Renal cortical epithelial cell (primary cell): ENCODE results near the gene OR51V1. TPM values are rescaled to one million over a fixed set of nuclear protein-coding genes. Genes with fewer than 3 reads are reported as not detected.
A peak's percentile ranks its signal among the peaks of the same experiment; 100 is the strongest.

ENCODE experiments used
- DNase-seq: peaks from one replicate; pipeline ENCODE4 v3.0.0-alpha.2; 2011; ENCODE audit warnings: low read depth
- total RNA-seq: library from RNA; depleted of rRNA; stranded (reverse); fragments of >200 nt; gene quantifications from 2 replicates; pipeline ENCODE4 v1.2.3, GENCODE V29; 2014

Gene OR51V1
- total RNA-seq, 1 donor from 2014 or later = not detected

GRCh38 chr11:5231111-5231510 lies 30.6 kb upstream of the OR51V1 start:
- DNase-seq = no peak

- DNase-seq = no peak
These were observed 29.8 kb upstream of the OR51V1 start for GRCh38 chr11:5230266-5230665.

GRCh38 chr11:5229796-5230195 lies 29.3 kb upstream of the OR51V1 start:
- DNase-seq = no peak

- no peak for DNase-seq
These were observed 28.9 kb upstream of the OR51V1 start for GRCh38 chr11:5229356-5229755.

GRCh38 chr11:5228124-5228523 lies 27.6 kb upstream of the OR51V1 start:
- no peak for DNase-seq

GRCh38 chr11:5227681-5228080 lies 27.2 kb upstream of the OR51V1 start:
- DNase-seq = no peak

- DNase-seq = no peak
These were observed 26.3 kb upstream of the OR51V1 start, which contains the start of gene HBB for GRCh38 chr11:5226732-5227310. Gene HBB, minus strand, starts transcription at chr11:5227071. Its CDS starts 50 bp downstream, at chr11:5227021.

GRCh38 chr11:5225480-5225871 lies 25.0 kb upstream of the OR51V1 start:
- no peak for DNase-seq

GRCh38 chr11:5224538-5225479 lies 24.3 kb upstream of the OR51V1 start:
- DNase-seq = no peak

GRCh38 chr11:5223686-5224085 lies 23.2 kb upstream of the OR51V1 start:
- DNase-seq = no peak

- DNase-seq = no peak
These were observed 22.7 kb upstream of the OR51V1 start for GRCh38 chr11:5223146-5223545.

- DNase-seq = no peak
These were observed 9.9 kb upstream of the OR51V1 start for GRCh38 chr11:5210376-5210885.

GRCh38 chr11:5204787-5205186 lies 4.3 kb upstream of the OR51V1 start:
- DNase-seq = peak; percentile 73

GRCh38 chr11:5203366-5203765 lies 2.9 kb upstream of the OR51V1 start:
- no peak for DNase-seq

GRCh38 chr11:5198285-5198684 lies 2.2 kb downstream of the OR51V1 start:
- no peak for DNase-seq

- no peak for DNase-seq
These were observed 2.9 kb downstream of the OR51V1 start for GRCh38 chr11:5197536-5197935.

GRCh38 chr11:5196731-5197130 lies 3.8 kb downstream of the OR51V1 start:
- DNase-seq = no peak

GRCh38 chr11:5196067-5196466 lies 4.4 kb downstream of the OR51V1 start:
- DNase-seq = no peak

- no peak for DNase-seq
These were observed 7.7 kb downstream of the OR51V1 start for GRCh38 chr11:5192738-5193137.

- DNase-seq = no peak
These were observed 12.3 kb downstream of the OR51V1 start for GRCh38 chr11:5188201-5188600.

- DNase-seq = no peak
These were observed 22.2 kb downstream of the OR51V1 start for GRCh38 chr11:5178046-5178837.

- no peak for DNase-seq
These were observed 25.5 kb downstream of the OR51V1 start for GRCh38 chr11:5174934-5175333.
